ENCODE data around the gene JAM2.

Gene JAM2

DNA sequence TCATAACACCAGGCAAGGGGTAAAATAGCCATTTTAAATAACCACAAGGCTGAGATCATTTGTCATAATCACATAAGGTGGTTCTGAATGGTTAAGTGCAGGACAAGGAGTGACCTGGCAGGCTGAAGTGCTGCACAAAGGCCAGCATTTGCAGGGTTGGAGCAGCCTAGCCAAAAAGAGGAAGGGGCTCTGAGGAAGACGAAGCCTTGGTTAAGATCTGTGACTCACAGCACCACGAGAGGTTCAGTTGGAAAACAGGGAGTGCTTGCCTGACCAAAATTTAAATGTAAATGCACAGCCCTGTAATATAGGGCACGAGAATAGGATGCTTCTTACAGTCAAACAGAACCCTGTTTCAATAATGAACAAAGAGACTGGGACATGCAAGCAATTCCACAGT lies 83.6 kb downstream of the JAM2 start:
- DNase-seq = no peak

GRCh38 chr21:25732091-25732760 lies 93.2 kb downstream of the JAM2 start:
- DNase-seq = no peak

- DNase-seq = peak; percentile 9
These were observed 95.0 kb downstream of the JAM2 start for GRCh38 chr21:25733859-25734653.

GRCh38 chr21:25734654-25734903 lies 95.5 kb downstream of the JAM2 start:
- DNase-seq = no peak

DNA sequence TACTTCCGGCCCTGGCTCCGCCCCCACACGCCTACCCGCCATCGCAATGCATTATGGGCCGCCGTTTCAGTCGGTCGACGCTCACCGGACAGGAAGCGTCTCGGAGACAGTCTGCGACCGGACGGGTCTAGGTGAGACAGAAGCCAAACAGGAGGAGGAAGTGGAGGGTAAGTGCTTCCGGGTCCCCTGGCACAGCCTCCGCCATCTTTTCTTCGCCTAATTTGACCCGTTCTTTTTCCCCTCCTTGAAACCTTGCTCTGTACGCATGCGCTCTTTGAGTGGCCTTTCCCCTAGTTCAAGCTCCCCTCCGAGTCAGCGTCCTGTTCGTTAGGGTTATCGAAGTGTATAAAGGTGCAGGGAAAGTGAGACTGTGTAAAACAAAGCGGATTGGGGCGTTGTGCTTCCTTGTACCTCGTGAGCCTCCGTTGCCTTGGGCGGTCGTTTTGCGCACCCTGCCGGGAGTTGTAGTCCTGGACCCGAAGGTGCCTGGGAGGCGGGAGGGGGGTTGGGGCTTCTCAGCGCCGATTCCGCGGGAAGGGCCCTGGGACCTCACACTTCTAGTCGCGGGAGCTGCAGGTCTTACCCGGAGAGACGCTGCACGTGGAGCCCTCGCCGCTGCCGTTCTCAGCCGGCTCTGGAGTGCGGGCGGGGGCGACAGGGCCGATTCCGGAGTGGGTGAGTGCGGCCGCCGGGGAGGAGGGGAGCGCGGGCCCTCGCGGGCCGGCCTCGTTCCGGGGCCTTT lies 96.0 kb downstream of the JAM2 start, which contains the start of the genes ATP5PF and GABPA:
TSS of gene ATP5PF (minus strand) at position 1 of the 742 bp plus-strand sequence. CDS start 5,110 bp downstream, outside the sequence.
TSS of gene GABPA (plus strand) at position 69 of the 742 bp plus-strand sequence. CDS start 6,627 bp downstream, outside the sequence.
- DNase-seq = peak; percentile 96

GRCh38 chr21:25735646-25736597 lies 96.9 kb downstream of the JAM2 start:
- DNase-seq = peak; percentile 88

DNA sequence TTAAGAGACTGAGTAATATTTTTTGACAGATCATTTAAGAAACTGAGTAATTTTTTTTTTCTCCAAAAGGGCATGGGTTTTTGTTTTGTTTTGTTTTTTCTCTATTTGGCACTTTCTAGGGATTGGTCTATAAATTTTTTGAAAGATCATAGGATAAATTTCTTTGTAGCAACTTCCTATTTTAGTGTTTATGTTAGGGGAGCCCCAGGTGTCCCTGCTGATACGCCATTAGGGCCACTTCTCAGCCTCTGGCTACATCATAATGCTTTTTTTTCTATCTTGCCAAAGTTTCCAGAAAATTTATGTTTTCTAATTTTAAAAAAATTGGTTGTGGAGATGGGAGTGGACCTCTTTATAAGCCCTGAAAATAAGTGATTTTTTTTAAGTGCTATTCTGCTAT lies 98.4 kb downstream of the JAM2 start:
- DNase-seq = no peak

- no peak for DNase-seq
These were observed 103.8 kb downstream of the JAM2 start for GRCh38 chr21:25742900-25743299.

DNA sequence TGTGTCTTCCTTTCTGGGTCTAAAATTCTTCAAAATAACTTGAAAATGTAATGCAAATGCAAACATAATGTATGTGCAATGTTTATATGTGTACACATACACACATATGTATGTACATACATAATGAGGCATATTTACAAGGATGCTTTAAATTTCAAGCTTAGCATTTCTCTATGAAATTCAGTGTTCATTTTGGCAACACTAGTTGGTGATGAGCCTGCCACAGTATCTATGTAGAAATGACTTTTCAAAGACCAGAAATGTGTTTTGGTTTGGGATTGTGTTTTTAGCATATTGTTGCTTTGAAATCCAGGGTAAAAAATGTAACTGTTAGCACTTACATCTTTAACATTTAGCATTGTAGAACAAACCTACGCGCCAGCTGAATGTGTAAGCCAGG lies 105.8 kb downstream of the JAM2 start:
- no peak for DNase-seq

DNA sequence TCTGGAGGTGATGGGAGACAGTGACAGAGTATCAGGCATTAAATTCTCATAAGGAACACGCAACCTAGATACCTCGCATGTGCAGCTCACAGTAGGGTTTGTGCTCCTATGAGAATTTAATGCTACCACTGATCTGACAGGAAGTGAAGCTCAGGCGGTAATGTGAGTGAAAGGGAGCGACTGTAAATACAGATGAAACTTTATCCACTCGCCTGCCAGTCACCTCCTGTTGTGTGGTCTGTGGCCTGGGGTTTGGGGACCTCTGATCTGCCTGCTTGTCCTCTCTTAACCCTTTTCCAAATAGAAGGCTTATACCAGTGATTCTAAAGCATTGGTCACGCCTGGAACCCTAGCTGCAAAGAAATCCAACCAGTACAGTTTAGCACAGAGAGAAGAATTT lies 111.0 kb downstream of the JAM2 start:
- DNase-seq = no peak

GRCh38 chr21:25752416-25752815 lies 113.4 kb downstream of the JAM2 start:
- no peak for DNase-seq

- no peak for DNase-seq
These were observed 117.3 kb downstream of the JAM2 start for GRCh38 chr21:25756190-25756932.

DNA sequence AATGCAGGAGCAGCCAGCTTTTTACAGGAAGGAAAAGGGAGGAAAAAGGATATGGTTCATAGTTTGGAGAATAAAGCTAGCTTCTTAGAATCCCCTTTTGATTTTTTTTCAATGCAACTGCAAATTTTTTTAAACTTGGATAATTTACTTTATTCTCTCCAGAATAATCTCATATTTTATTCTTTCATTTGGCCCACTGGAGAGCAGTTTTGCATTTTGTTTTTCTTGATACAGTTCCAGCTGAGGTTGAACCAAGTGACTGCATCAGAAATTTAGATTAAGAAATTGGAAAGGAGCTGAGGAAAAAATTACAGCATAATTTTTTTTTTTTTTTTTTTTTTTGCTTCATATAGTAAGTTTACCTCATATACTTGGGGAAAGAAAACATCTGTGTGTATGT lies 118.5 kb downstream of the JAM2 start:
- no peak for DNase-seq

GRCh38 chr21:25759573-25759972 lies 120.5 kb downstream of the JAM2 start:
- no peak for DNase-seq

GRCh38 chr21:25760061-25760460 lies 121.0 kb downstream of the JAM2 start:
- no peak for DNase-seq

- no peak for DNase-seq
These were observed 121.6 kb downstream of the JAM2 start for GRCh38 chr21:25760677-25761076.

DNA sequence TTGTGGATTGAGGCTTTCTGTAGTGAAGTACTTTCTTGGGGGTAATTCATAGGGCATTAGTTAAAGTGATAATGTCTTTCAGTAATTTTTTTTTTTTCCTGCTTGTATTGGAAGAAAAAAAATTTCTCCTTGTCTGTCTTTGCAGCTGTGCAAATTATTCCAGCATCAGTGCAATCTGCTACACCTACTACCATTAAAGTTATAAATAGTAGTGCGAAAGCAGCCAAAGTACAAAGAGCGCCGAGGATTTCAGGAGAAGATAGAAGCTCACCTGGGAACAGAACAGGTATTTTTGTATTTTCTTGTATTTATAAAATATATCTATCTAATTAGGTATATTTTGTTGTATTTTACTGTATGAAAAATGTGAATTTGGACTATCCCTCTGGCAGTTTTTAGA lies 125.0 kb downstream of the JAM2 start:
- DNase-seq = no peak

Data from NCI-H2227 treated with DMSO at 0.1 percent for 48 hours (cell line).